ENCODE measurements around the gene STX19.
"Not testable (repeated sequence)": the region's sequence is repeated elsewhere in the genome, so short reads cannot be mapped to it uniquely, and the experiment has no call there.

The STX19 gene

DNA sequence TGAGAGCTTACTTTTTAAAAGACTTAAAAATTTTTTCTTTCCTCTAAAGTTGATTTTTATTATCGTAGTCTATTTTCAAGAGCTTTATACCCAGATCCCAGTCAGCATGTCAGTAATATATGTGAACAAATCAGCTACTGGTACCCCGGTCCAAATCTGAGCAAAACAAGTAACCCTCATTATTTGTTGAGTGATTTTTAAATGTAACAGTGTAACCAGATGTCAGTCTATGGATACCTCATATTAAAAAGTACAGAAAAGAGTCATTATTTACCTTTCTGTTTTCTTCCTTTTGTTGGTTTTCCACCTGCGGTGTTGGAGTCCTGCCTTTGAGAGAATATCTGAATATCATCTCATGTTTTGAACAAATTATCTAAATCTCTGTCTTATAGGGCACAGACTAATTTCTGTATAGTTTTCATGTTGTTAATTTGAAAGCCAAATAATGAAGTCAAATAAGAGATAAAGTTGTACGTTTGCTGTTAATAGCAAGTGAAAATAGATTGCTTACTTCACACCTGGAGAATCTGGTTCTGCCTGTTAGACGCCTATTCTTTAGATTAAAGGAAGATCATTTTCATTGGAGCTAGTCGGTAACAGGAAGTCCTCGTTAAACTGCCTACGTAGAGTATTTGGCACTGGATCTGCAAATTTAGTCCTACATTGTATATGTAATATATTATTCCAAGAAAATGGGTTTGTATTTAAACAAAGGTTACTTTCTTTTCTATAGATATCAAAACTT is at the start of gene STX19:
Gene STX19, minus strand, starts transcription at position 505 of the 745 bp plus-strand sequence. CDS start 13,328 bp downstream, outside the sequence.
- DNase-seq (ENCODE audit: low read depth) = no peak

DNA sequence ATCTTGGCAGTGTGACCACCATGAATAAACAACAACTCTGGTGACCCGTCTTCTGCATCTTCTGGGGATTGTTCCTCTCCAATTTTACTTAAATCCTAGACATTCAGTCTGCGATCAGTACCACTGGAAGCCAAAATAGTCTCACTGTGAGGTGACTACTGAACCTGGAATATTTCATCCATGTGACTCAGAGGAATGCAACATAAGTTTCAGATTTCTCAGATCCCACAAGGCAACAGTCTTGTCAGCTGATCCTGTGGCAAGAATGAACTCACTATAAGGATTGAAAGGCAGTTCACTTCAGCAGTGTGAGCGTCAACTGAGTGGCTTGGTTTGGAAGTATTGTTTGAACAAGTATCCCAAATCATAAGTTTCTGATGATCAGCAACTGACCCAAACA is 47.7 kb upstream of the STX19 start:
- DNase-seq (ENCODE audit: low read depth) = no peak

GRCh38 chr3:94071713-94072284 is 43.4 kb upstream of the STX19 start:
- DNase-seq (ENCODE audit: low read depth) = no peak

GRCh38 chr3:94070341-94070911 is 42.0 kb upstream of the STX19 start:
- DNase-seq (ENCODE audit: low read depth) = no peak

GRCh38 chr3:94069194-94069813 is 40.9 kb upstream of the STX19 start:
- no peak for DNase-seq (ENCODE audit: low read depth)

GRCh38 chr3:94066506-94067500 is 38.4 kb upstream of the STX19 start:
- no peak for DNase-seq (ENCODE audit: low read depth)

- DNase-seq (ENCODE audit: low read depth) = no peak
Measured at GRCh38 chr3:94065819-94066480, 37.6 kb upstream of the STX19 start.

GRCh38 chr3:94065122-94065521 is 36.7 kb upstream of the STX19 start:
- DNase-seq (ENCODE audit: low read depth) = no peak

DNA sequence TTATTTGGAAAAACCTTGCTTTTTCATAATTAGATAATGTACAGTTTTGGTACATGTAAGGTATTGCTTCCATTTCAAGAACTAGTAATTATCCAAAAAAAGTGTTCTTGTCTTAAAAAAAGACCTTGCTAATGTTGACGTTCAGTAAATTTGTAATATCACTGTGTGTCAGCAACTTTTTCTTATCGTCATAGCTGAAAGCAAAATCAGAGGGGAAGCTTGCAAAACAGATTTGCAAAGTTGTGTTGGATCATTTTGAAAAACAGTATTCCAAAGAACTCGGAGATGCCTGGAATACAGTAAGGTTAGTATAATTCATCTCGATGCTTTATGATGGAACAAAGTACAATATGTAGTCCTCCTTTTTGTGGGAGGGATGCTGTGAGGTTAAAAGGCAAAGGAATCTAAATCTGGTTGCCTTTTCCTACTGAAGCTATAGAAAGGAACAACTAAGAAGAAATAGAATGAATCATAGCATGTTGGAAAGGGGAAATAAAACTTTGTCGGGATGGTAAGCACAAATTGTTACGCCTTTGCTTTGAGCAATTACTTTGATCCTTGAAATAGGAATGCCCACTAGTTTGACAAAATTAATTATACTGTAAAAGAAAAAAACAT is 36.0 kb upstream of the STX19 start:
- DNase-seq (ENCODE audit: low read depth) = no peak

GRCh38 chr3:94063496-94064119 is 35.2 kb upstream of the STX19 start:
- DNase-seq (ENCODE audit: low read depth) = no peak

DNA sequence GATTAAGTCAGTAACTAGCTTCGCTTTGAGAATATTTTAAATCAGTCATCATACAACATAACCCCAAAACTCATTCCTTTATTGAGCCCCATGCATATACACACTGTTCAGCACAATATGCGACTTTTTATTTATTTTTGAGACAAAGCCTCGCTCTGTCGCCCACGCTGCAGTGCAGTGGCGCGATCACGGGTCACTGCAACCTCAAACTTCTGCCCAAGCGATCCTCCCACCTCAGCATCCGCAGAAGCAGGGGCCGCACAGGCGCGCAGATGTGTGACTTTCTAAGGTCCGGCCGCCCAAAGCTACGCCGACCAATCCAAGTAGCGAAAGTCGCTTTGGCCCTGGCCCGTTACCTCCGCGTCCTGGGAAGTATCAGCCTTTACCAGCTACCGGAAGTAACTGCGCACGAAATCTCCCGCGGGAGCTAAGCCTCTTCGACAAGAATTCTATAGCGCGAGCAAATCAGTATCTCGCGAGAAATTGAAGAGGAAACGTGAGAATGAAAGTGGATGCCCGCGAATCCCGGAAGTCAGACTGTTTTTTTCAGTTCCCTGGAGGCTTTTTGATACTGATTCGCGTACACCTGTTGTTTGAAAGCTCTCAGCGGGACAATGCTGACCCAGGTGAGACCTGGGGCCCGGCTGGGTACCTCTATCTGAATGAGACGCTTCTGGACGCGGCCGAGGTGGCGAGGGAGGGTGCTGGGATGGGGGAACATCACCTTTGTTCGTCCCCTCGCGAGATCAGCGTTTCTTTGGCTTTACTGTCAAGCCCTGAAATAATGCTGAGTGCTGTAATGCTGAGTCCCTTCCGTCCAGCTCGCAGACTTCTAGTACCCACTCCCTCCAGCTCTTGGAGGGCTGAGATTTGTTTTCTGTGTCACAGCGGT is 34.4 kb upstream of the STX19 start, which contains the start of the genes DHFR2 and NSUN3:
Gene DHFR2, minus strand, starts transcription at position 404 of the 892 bp plus-strand sequence. CDS start 1,405 bp downstream, outside the sequence.
Gene NSUN3, plus strand, starts transcription at position 549 of the 892 bp plus-strand sequence. Its CDS starts 66 bp downstream, at position 615.
- DNase-seq (ENCODE audit: low read depth) = peak; percentile 74

GRCh38 chr3:94061297-94061696 is 32.9 kb upstream of the STX19 start:
- no peak for DNase-seq (ENCODE audit: low read depth)

GRCh38 chr3:94050546-94050945 is 22.1 kb upstream of the STX19 start:
- DNase-seq (ENCODE audit: low read depth) = no peak

DNA sequence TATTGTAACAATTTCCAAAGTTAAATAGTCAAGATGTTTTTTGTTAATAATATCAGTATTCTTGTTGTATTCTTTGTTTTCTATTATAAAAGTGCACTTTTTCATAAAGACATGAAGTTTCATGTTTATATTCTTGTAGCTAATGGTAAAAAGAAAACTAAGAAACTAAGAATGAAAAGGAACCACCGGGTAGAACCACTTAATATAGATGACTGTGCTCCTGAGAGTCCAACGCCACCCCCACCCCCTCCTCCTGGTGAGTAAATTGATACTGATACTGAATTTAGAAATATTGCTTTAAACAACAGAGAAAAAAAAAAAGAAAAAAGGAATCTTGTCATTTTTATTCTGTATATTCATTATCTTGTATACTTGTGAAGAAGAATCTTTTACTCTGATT is 20.9 kb upstream of the STX19 start:
- DNase-seq (ENCODE audit: low read depth) = no peak

- no peak for DNase-seq (ENCODE audit: low read depth)
Measured at GRCh38 chr3:94046533-94046932, 18.1 kb upstream of the STX19 start.

DNA sequence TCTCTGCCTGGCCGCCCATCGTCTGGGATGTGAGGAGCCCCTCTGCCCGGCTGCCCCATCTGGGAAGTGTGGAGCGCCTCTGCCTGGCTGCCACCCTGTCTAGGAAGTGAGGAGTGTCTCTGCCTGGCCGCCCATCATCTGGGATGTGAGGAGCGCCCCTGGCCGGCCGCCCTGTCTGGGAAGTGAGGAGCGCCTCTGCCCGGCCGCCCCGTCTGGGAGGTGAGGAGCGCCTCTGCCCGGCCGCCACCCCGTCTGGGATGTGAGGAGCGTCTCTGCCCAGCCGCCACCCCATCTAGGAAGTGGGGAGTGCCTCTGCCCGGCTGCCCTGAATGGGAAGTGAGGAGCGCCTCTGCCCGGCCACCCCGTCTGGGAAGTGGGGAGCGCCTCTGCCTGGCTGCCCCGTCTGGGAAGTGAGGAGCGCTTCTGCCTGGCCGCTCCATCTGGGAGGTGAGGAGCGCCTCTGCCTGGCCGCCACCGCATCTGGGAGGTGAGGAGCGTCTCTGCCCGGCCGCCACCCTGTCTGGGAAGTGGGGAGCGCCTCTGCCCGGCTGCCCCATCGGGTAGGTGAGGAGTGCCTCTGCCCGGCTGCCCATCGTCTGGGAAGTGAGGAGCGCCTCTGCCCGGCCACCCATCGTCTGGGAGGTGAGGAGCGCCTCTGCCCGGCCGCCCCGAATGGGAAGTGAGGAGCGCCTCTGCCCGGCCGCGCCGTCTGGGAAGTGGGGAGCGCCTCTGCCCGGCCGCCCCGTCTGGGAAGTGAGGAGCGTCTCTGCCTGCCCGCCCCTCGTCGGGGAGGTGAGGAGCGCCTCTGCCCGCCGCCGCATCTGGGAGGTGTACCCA is 15.9 kb upstream of the STX19 start:
- DNase-seq (ENCODE audit: low read depth) = not testable (repeated sequence)

- DNase-seq (ENCODE audit: low read depth) = no peak
Measured at GRCh38 chr3:94043285-94043684, 14.9 kb upstream of the STX19 start.

DNA sequence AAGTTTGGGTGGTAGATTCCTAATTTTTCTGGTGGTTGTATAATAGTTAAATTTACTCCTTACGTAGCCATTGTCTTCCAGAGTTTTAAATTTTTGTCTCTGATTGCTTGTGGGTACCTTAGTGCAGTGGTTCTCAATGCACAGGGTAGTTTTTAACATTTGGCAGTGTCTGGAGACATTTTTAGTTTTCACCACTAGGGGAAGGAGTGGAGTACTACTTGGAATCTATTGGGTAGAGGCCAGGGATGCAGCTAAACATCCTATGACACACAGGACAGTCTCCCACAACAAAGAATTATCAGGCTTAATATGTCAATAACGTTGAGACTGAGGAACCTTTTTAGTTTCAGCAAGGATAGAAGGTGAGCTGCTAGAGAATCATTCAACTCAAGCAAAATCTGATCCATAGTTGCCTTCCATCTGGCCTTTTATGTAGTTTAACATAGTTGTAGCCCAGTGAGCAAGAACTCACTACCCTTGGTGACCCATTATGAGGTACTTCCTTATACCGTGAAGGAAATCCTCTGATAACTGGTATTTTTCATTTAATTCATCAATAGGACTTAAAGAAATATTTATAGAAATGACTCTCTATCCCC is 8.6 kb upstream of the STX19 start:
- no peak for DNase-seq (ENCODE audit: low read depth)

Measured in T-helper 22 cell (primary cell).